Measurements from ENCODE around the gene CDH4.

DNA sequence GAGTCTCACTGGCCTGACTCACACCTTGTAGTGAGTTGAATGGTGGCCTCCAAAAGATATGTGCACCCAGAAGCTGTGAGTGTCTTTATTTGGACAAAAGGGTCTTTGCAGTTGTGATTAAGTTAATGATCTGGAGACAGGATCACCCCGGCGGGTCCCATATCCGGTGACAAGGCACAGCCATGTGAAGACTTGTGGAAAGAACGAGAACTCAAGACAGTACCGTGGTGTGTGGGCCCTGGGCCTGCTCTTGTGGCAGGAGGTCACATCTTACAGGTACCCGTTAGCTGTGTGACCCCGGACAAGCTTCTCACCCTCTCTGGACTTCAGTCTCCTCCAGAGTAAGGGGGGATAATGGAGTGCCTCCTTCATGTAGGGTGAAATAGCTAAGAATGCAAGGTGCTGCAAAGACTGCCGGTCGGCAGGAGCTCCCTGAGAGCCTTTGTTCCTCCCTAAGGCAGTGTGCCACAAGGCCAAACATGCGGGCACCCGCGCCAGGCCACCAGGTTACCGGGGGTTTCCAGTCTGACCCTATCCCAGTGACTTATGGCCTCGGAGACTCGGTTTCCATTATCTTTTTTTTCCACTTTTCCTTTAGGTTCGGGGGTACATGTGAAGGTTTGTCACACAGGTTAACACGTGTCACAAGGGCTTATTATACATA is 39.2 kb downstream of the CDH4 start:
- TF ChIP-seq, protein P1, sequence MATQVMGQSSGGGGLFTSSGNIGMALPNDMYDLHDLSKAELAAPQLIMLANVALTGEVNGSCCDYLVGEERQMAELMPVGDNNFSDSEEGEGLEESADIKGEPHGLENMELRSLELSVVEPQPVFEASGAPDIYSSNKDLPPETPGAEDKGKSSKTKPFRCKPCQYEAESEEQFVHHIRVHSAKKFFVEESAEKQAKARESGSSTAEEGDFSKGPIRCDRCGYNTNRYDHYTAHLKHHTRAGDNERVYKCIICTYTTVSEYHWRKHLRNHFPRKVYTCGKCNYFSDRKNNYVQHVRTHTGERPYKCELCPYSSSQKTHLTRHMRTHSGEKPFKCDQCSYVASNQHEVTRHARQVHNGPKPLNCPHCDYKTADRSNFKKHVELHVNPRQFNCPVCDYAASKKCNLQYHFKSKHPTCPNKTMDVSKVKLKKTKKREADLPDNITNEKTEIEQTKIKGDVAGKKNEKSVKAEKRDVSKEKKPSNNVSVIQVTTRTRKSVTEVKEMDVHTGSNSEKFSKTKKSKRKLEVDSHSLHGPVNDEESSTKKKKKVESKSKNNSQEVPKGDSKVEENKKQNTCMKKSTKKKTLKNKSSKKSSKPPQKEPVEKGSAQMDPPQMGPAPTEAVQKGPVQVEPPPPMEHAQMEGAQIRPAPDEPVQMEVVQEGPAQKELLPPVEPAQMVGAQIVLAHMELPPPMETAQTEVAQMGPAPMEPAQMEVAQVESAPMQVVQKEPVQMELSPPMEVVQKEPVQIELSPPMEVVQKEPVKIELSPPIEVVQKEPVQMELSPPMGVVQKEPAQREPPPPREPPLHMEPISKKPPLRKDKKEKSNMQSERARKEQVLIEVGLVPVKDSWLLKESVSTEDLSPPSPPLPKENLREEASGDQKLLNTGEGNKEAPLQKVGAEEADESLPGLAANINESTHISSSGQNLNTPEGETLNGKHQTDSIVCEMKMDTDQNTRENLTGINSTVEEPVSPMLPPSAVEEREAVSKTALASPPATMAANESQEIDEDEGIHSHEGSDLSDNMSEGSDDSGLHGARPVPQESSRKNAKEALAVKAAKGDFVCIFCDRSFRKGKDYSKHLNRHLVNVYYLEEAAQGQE (IDR thresholded peaks at IDR 0.05; ENCODE audit: insufficient read depth in 1 of 2, low read depth in 2 of 2, low read length in 1 of 2), result no peak
- TF ChIP-seq, protein P2, sequence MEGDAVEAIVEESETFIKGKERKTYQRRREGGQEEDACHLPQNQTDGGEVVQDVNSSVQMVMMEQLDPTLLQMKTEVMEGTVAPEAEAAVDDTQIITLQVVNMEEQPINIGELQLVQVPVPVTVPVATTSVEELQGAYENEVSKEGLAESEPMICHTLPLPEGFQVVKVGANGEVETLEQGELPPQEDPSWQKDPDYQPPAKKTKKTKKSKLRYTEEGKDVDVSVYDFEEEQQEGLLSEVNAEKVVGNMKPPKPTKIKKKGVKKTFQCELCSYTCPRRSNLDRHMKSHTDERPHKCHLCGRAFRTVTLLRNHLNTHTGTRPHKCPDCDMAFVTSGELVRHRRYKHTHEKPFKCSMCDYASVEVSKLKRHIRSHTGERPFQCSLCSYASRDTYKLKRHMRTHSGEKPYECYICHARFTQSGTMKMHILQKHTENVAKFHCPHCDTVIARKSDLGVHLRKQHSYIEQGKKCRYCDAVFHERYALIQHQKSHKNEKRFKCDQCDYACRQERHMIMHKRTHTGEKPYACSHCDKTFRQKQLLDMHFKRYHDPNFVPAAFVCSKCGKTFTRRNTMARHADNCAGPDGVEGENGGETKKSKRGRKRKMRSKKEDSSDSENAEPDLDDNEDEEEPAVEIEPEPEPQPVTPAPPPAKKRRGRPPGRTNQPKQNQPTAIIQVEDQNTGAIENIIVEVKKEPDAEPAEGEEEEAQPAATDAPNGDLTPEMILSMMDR (IDR thresholded peaks at IDR 0.05), result no peak
- no peak for TF ChIP-seq POLR2AphosphoS5 (IDR thresholded peaks at IDR 0.05; ENCODE audit: low read depth, low read length)
- TF ChIP-seq TCF7L2 (IDR thresholded peaks at IDR 0.05; ENCODE audit: low read depth, low read length), result no peak
